GM23338 (cell line): ENCODE data around the gene CLEC2D.
"Not testable (repeated sequence)": the region's sequence is repeated elsewhere in the genome, so short reads cannot be mapped to it uniquely, and the experiment has no call there.

ENCODE experiments used
- CREB1 ChIP-seq: fragments of 250-450 bp; sonication (Bioruptor Pico); IDR thresholded peaks from 2 replicates; pipeline ENCODE4 v1.5.0; 2020; ENCODE audit warnings: low read depth, mild to moderate bottlenecking, moderate library complexity
- EZH2 ChIP-seq: fragments of 200-600 bp; sonication (generic); IDR thresholded peaks from one replicate; pipeline ENCODE4 v1.8.0; 2017; ENCODE audit warnings: antibody characterized with exemption, mild to moderate bottlenecking, low read depth; ENCODE audit not compliant: unreplicated experiment
- EZH2phosphoT487 ChIP-seq: fragments of 200-600 bp; sonication (generic); IDR thresholded peaks from one replicate; pipeline ENCODE4 v1.8.1; 2018; ENCODE audit warnings: antibody characterized with exemption; ENCODE audit not compliant: unreplicated experiment
- JUNB ChIP-seq: IDR thresholded peaks from one replicate; pipeline ENCODE4 v1.6.1; 2016; ENCODE audit warnings: antibody characterized with exemption; ENCODE audit not compliant: unreplicated experiment
- NANOG ChIP-seq: IDR thresholded peaks from 2 replicates; pipeline ENCODE4 v1.6.1; 2016; ENCODE audit warnings: antibody characterized with exemption, borderline replicate concordance
- POLR2AphosphoS5 ChIP-seq: IDR thresholded peaks from 2 replicates; pipeline ENCODE4 v1.6.1; 2016; ENCODE audit warnings: antibody characterized with exemption, low read depth
- STAT1 ChIP-seq: IDR thresholded peaks from one replicate; pipeline ENCODE4 v1.6.1; 2016; ENCODE audit warnings: antibody characterized with exemption; ENCODE audit not compliant: unreplicated experiment
- ZNF114 ChIP-seq: fragments of 250-450 bp; sonication (Bioruptor Pico); IDR thresholded peaks from 2 replicates; pipeline ENCODE4 v1.5.0; 2020; ENCODE audit warnings: mild to moderate bottlenecking, moderate library complexity
- ZNF331 ChIP-seq: fragments of 250-450 bp; sonication (Bioruptor Pico); IDR thresholded peaks from 2 replicates; pipeline ENCODE4 v1.5.0; 2020; ENCODE audit warnings: low read depth, mild to moderate bottlenecking, moderate library complexity
- ZNF462 ChIP-seq: fragments of 250-450 bp; sonication (Bioruptor Pico); IDR thresholded peaks from 2 replicates; pipeline ENCODE4 v1.5.0; 2020; ENCODE audit warnings: mild to moderate bottlenecking, moderate library complexity
- TF ChIP-seq, protein P1 (sequence below), 2 experiments: fragments of 200-600 bp in 1 of 2; sonication (generic) in 1 of 2; conservative IDR thresholded peaks; 2 replicates each; pipeline versions ENCODE4 v1.5.1 to v1.6.1; 2016 to 2017; ENCODE audit warnings: antibody characterized with exemption in 2 of 2, low read depth in 2 of 2, mild to moderate bottlenecking in 2 of 2, moderate library complexity in 1 of 2
- TF ChIP-seq, protein P2 (sequence below): IDR thresholded peaks from one replicate; pipeline ENCODE4 v1.6.1; 2018; ENCODE audit warnings: antibody characterized with exemption; ENCODE audit not compliant: unreplicated experiment
- TF ChIP-seq, protein P3 (sequence below): IDR thresholded peaks from 2 replicates; pipeline ENCODE4 v1.6.1; 2016; ENCODE audit warnings: antibody characterized with exemption

GRCh38 chr12:9695661-9696060, 26.1 kb downstream of the CLEC2D start:
- TF ChIP-seq POLR2AphosphoS5; ZNF331; ZNF462; EZH2; EZH2phosphoT487; JUNB; ZNF114; CREB1 (CRISPR knock-in tag); STAT1; NANOG: not testable (repeated sequence)
- TF ChIP-seq, protein P1, sequence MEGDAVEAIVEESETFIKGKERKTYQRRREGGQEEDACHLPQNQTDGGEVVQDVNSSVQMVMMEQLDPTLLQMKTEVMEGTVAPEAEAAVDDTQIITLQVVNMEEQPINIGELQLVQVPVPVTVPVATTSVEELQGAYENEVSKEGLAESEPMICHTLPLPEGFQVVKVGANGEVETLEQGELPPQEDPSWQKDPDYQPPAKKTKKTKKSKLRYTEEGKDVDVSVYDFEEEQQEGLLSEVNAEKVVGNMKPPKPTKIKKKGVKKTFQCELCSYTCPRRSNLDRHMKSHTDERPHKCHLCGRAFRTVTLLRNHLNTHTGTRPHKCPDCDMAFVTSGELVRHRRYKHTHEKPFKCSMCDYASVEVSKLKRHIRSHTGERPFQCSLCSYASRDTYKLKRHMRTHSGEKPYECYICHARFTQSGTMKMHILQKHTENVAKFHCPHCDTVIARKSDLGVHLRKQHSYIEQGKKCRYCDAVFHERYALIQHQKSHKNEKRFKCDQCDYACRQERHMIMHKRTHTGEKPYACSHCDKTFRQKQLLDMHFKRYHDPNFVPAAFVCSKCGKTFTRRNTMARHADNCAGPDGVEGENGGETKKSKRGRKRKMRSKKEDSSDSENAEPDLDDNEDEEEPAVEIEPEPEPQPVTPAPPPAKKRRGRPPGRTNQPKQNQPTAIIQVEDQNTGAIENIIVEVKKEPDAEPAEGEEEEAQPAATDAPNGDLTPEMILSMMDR (conservative IDR thresholded peaks at IDR 0.05; ENCODE audit: low read depth in 2 of 2) = not testable (repeated sequence)
- TF ChIP-seq, protein P2, sequence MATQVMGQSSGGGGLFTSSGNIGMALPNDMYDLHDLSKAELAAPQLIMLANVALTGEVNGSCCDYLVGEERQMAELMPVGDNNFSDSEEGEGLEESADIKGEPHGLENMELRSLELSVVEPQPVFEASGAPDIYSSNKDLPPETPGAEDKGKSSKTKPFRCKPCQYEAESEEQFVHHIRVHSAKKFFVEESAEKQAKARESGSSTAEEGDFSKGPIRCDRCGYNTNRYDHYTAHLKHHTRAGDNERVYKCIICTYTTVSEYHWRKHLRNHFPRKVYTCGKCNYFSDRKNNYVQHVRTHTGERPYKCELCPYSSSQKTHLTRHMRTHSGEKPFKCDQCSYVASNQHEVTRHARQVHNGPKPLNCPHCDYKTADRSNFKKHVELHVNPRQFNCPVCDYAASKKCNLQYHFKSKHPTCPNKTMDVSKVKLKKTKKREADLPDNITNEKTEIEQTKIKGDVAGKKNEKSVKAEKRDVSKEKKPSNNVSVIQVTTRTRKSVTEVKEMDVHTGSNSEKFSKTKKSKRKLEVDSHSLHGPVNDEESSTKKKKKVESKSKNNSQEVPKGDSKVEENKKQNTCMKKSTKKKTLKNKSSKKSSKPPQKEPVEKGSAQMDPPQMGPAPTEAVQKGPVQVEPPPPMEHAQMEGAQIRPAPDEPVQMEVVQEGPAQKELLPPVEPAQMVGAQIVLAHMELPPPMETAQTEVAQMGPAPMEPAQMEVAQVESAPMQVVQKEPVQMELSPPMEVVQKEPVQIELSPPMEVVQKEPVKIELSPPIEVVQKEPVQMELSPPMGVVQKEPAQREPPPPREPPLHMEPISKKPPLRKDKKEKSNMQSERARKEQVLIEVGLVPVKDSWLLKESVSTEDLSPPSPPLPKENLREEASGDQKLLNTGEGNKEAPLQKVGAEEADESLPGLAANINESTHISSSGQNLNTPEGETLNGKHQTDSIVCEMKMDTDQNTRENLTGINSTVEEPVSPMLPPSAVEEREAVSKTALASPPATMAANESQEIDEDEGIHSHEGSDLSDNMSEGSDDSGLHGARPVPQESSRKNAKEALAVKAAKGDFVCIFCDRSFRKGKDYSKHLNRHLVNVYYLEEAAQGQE = not testable (repeated sequence)
- TF ChIP-seq, protein P3, sequence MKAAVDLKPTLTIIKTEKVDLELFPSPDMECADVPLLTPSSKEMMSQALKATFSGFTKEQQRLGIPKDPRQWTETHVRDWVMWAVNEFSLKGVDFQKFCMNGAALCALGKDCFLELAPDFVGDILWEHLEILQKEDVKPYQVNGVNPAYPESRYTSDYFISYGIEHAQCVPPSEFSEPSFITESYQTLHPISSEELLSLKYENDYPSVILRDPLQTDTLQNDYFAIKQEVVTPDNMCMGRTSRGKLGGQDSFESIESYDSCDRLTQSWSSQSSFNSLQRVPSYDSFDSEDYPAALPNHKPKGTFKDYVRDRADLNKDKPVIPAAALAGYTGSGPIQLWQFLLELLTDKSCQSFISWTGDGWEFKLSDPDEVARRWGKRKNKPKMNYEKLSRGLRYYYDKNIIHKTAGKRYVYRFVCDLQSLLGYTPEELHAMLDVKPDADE = not testable (repeated sequence)
